ENCODE measurements around the gene SENP1.

The SENP1 gene

DNA sequence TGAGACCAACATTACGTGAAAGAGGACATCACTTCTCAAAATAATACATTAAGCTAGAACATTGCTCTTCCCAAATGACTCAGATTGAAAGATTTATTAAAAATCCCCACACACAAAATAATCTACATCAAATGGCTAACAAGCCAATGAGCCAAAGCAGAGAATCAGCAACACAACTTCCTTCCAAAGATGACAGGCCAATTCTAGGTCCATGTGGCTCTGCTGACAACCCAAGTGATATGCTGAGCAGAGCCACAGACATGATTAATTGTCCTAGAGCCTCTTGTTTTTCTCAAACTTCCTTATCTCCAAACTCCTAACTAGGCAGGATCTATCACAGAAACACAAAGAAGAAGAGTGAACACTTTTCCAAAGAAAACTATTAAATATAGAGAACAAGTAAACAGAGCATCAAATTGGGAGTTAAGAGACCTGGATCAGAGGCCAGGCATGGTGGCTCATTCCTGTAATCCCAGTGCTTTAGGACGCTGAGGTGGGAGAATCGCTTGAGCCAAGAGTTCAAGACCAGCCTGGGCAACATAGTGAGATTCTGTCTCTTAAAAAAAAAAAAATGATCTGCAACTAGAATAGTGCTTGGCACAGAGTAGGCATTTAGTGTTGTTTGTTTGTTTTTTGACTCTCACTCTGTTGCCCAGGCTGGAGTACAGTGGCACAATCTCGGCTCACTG is 38.5 kb downstream of the SENP1 start:
- DNase-seq (ENCODE audit: low spot score), result no peak

DNA sequence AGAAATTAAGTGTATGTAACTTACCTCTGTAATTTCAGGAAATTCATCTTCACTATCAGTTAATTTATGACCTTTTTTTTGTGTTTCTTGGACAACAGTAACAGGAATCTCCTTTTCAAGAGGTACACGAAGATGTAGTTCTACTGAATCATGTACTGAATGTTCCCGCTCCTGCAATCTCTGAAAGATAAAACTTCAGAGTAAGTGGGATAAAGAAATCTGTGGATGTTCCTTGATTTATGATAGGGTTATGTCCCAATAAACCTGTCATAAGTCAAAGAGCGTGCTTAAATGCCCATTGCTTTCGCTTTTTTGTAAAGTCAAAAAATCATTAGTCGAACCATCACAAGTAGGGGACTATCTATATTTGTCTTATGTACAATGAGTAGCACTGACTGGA is 40.8 kb downstream of the SENP1 start:
- DNase-seq (ENCODE audit: low spot score), result no peak

DNA sequence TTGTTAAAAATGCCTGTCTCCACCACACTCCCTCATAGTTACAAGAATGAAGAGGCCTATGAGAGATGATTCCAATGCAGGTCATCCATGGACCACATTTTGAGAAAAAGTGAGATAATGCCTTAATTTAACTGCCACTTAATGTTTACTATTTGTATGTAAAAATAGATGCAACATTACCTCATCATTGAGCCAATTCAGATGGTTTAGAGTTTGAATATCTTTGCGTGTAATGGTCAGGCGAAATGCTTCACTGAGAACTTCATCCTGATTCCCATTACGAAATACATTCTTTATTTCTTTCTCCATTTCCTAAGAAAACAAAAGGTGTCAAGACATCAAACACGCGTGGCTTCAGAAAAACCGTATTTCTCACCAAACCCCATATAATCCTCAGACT is 42.3 kb downstream of the SENP1 start:
- no peak for DNase-seq (ENCODE audit: low spot score)

DNA sequence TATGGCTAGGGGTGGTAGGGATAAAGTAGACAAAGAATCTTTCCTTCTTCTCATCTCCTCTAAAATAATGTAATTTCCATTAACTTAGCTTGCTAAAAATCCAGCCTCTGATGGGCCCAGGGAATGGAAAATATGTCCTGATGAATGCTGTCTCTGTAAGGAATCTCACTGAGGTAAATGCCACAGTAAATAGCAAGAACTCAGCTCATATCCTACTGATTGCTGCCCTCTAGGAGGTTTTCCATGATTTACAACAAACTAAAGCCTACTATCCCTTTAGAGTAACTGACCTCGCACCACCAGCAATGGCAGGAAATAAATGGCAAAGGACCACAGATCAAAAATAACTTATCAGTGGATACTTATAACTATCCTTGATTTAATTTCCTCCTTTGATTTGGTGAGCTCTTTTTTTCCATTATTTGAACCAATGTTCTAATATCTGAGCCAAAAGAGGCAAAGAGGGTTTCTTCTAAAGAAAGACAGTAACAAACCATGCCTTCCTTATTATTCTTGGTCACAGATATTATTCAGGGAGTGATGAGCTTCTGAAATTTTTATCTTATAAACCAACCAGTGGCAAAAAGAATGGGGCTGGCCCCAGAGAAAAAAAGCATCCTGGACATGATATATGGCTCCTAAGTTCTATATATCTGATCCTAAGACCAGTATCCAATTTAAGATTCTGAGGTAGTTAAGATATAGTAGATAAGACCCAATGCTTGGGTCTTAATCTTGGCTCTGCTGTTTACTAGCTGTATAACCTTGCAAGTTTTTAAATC is 43.8 kb downstream of the SENP1 start:
- DNase-seq (ENCODE audit: low spot score), result no peak

DNA sequence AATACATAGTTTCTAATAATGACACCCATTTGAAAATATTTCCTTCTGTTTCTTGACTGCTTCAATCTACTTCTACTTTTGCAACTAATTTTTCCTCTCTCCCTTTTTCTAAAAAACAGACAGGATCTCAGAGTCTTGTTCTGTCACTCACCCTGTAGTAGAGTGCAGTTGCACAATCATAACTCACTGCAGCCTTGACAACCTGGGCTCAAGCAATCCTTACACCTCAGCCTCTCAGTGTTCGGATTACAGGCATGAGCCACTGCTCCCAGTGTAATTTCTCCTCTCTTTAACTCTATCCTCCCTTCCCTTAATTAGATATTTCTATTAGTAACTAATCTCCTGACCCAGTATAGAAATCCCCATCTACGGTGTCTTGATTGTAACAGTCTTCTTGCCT is 45.4 kb downstream of the SENP1 start:
- DNase-seq (ENCODE audit: low spot score), result no peak

DNA sequence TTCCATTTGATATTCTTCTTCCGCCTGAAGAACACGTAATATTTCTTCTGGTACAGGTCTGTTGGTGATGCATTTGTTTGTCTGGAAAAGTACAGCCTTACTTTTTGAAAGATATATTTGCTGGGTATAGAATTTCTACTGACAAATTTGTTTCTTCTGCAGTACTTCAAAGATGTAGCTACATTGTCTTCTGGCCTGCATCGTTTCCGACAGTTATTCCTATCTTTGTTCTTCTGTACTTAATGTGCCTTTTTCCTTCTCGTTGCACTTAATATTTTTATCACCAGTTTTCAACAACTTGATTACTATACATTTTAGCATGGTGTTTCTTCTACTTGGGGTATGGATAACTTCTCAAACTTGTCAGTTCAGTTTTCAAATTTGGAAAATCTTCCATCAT is 47.1 kb downstream of the SENP1 start:
- DNase-seq (ENCODE audit: low spot score), result no peak

DNA sequence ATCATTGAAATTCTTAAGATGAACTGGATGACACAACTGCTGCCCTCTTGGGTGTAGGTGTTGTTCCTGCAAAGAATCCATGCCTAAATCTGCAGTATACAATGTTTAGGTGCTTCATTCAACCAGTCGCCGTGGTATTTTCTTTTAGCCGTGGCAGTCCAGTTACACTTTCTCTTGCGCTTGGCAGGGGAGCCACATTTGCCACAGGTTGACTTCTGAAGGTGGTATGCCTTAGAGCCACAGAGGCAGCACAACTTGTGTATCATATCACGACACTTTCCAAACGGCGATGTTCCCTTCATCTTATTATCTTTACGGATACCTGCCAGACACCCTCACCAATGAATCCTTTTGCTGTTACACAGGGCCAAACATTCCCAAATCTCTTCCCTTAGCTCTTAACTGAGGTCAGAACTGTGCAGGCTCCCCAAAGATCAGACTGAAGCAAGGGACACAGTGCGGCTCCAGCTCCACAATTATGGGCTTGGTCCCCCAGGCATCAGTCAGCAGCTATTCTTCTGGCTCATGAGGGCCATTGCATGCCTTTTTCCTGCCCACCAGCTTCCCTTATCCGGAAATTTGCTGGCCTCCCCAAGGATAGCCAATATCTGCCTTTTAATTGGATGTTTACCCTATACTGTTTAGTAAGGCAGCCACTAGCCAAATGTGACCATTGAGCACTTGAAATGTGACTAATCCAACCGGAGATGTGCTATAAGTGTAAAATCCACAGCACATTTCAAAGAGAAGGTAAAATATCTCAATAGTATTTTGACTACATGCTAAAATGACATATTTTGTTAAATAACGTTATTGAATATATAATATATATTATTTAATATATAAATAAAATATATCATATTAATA is 50.7 kb downstream of the SENP1 start:
- DNase-seq (ENCODE audit: low spot score), result no peak

DNA sequence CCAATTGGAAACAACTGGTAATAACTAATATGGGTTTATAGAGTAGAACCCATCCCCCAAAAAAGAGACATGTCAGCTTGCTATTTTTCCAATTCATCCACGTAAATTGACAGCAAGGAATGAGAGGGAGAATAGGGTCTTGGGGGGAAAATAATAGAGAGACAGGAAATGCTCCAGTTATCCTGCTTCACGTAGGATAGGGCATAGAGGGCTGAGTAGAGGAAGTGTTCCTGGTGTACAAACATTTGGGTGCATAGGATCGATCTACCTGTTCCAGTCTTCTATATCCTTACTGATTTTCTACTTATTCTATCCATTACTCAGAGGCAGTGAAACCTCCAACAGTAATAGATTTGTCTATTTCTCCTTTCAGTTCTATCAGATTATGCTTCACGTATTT is 52.0 kb downstream of the SENP1 start:
- no peak for DNase-seq (ENCODE audit: low spot score)

DNA sequence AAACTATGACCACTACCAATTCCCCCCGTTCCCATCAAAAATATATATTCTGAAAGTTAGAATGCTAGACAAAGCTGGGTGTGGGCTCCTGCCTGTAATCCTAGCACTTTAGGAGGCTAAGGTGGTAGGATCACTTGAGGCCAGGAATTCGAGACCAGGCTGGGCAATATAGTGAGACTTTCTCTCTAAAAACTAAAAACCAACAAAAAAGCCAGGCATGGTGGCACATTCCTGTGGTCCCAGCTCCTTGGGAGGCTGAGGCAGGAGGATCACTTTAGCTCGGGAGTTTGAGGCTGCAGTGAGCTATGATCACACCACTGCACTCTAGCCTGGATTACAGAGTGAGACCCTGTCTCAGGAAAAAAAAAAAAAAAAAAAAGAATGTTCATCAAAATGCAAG is 52.8 kb downstream of the SENP1 start:
- DNase-seq (ENCODE audit: low spot score), result no peak

DNA sequence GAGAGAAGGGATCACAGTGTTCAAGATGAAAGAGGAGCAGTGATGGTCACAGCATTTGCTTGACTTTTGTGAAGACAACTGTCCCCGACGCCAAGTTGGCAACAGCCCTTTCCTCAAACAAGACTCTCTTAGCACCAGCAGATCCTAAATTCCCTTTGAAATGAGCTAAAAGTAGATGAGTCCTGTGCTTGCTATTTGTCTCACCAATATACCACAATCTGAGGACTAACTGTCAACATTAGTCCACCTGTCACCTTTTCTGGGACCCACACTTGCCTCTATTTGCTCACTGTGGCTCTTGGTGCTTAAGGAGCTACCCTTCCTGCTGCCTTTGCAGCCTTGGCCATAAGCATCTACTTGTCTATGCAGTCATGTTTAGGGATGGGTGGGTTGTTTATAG is 54.2 kb downstream of the SENP1 start:
- DNase-seq (ENCODE audit: low spot score), result no peak

DNA sequence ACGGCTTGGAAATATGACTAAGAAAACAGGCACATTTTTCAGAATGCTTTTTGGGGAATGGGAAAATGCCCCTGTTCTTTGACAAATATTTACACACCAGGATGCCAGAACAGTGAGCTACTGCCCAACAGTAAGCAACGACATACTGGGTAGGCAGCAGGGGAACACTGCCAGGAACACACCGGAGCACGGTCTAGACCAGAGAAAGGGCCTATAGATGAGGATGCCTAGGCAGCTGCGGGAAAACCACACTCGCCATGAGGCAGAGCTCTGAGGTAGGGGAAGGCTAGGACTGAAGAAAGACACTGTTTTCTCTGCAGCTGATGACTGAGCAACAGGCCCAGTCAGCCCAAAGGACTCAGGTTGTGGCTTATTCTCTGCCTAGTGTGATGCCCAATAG is 55.7 kb downstream of the SENP1 start:
- no peak for DNase-seq (ENCODE audit: low spot score)

DNA sequence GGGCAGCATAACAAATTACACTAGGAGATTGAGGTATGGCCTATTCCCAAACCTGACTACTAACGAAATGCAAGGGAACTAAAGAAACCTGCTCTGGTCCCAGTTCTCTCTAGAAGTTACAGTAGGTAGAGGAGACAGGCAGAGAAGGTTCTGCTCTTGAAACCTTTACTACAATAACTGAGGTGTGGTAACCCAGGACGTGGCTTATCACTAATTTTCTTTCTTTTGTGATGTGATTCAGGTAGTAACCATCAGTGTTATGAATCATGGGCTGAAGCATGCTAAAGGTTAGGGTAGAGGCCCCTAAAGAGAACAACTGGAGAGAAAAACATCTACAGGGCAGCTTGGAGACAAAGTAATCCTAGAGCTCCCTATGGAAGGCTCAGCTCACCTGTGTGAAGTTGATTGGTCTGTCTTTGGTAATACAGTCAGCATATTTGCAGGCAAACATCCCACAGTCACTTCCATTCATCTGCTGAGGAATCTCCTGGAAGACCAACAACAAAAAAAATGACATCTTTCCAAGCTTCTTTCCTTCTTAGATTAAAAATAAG is 59.8 kb downstream of the SENP1 start:
- DNase-seq (ENCODE audit: low spot score), result no peak

DNA sequence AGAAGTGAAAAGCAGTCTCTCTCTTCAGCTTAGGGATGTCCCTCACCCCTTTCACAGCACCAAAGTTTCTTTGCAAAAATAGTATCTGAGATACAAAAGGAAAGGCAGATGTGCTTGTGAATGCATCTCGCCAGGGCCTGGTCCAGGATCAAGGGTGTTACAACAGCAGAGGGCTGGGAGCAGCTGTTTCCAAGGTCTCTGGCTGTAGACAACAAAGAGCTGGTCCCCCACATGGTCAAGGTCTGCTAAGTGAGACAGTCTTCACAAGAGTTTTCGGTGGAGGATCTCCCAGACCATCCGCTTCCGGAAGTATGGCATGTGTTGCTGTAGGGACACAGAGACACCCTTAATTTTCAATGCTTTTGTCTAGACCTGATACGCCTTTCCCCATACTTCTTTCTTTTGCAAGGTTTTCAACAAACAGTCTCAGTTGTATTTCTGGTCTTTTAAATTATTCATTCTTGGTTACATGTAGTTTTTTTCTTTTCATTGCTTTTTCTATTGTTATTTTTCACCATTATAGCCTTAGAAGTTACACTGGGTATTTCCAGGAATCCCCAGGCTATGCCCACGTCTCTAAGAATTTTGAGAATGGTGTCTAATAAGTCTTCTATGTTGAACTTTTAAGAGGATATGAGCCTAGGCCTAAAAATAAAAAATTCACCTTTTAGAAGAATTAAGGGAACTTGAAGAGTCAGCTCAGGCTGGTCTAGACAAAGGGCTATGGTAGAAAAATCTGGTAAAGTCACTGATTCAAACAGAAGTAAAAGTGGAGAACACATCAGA is 60.6 kb downstream of the SENP1 start:
- DNase-seq (ENCODE audit: low spot score), result no peak

DNA sequence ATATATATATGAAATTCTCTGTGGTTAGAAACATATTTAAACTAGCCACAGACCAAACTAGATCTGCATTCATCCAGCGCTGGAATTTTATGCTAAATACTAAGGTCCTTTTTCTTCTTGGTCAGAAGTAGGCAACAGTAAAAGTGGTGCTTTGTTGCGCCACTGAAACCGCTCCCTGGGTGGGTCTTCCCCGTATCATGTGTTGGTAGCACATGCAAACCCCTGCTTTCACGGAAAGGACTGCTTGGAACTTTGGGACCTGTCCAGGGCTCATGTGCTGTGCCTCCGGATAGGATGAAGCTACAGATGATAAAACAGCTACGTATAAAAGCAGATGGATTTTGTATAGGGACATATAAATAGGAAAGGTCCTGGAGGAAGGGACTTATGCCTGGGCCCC is 61.5 kb downstream of the SENP1 start:
- no peak for DNase-seq (ENCODE audit: low spot score)

DNA sequence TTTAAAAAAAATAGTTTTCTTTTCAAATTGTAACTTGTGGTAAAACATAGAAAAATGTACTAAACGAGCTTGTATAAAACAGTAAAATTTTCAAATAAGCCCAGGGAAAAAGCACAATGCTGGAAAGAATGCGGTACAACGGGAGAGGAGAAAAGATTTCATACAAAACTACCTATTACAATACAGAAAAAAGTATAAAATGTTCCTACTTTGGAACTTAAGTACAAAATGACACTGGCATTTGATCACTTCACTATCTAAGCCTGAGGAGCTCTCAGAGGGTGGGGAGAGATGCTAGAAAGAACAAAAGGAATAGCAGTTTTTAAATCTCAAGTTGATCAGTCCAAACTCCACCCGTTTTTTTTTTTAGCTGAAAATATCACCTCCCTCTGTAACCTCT is 62.1 kb downstream of the SENP1 start:
- no peak for DNase-seq (ENCODE audit: low spot score)

DNA sequence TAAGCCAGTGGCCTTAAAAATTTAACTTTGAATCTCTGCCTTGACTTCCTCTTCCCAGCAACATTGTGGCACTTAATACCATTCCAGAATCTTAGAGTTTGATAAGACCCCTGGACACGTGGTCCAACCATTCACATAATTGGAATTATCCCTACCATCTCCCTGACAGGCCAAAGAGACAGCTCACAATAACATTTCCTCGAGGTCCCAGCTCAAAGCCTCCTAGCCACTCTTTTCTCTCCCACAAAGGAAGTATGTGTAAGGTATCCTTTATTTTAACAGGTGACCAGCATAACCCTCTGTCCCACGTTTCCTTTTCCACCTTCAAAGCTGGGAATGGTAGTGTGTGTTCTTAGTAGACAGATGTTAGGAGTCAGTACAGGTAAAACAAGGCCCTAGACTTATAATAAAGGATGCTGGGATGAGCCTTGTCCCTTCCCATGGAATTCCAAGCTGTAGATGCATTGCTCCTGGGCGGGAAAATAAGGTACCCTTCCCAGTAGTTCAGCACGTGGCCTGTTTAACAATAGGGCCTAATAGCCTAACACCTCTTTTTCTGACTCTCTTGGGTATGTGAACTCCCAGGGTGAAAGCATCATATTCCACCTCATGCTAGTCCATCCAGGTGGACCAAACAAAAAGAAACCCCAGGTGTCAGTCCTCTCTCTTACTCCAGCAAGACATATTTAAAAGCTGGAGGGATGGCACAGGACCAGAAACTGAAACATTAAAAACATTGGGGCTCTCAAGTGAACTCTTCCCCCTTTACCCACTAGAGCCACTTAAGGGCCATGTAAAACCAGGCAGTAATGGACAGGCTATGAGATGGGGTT is 64.1 kb downstream of the SENP1 start:
- no peak for DNase-seq (ENCODE audit: low spot score)

DNA sequence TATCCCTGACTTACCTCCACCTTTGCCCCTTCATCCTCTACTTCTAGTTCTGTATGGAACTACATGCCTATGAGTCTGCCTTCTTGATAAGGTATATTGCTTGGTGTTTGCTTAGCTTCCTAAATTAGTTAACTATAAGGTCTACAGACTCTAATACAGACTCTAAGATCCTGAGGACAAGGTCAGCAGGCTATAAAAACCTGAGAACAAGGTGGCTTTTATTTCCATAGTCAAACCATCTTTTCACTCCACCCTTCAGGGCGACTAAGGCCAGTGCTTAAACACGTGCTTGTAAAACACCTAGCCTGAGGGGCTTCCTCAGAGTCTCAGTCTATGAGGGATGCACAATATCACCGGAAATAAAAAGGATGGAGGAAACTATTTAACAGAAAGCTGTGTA is 65.5 kb downstream of the SENP1 start:
- no peak for DNase-seq (ENCODE audit: low spot score)

DNA sequence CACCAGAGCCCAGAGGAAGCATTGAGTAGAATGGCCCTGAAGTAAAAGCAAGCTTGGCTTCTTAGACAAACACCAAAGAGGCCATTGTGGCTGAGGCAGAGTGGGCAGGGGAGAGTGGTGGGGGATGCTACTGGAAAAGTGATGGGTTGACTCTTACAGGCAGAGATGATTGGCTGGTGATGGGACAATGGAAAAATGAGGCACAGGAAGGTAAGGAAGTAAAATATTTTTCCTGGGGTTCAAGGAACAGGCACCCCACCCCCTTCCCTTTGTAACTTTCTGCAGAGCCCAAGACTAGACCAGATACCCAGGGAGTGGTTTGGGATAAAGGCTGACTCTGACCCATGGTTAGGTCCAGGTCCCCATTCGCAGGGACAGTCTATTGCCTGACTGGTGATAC is 66.7 kb downstream of the SENP1 start:
- no peak for DNase-seq (ENCODE audit: low spot score)

DNA sequence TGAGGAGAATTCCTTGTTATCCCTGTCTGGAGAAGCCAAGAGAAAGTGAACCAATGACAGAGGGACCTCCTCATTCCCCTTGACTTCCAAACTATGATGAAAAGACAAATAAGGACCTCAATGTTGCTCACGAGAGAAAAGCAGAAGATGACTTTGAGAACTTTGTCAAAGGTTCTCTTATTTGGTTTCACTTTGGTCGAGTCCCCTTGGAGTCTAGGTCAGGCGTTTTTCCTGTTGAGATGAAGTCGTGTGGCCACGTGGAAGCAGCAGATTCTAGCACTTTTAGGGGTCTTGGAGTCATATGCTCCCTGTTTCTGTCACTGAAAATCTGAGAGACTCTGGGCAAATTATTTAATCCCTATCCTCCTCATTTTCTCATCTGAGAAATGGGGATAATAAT is 67.8 kb downstream of the SENP1 start:
- DNase-seq (ENCODE audit: low spot score), result no peak

DNA sequence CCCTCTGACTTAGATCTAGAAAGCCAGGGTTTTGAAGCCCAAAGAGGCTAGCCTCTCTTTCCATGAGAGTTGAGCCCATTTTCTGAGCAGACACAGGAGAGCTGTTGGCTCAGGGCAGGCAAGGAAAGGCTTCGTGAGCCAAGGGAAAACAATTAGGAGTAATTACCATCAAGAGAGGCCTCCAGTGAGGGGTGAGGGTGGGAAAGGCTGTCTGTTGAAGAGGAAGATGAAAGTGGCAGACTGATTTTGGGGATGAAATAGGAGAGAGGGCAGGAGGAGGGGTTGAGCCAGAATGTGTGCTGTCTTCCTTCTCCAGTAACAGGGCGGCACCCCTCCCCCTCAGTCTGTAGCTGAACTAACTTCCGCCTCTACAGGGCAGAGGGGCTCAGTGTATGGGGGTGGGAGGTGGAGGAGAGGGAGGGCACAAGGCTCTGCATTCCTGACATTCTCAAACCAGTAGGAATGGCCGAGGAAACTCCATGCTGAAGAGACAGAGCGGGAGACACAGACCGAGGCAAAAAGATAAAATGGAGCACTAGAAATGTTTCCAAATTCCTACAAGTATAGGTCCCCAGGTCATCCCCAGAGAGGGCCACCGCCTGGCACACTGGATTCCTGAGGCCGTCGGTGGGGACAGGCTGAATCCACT is 68.5 kb downstream of the SENP1 start:
- no peak for DNase-seq (ENCODE audit: low spot score)
